Panc1 (cell line): ENCODE measurements around the gene CLDN4.

ENCODE experiments used
- CTCF ChIP-seq: fragments of 450-650 bp; IDR thresholded peaks from 2 replicates; pipeline ENCODE4 v1.5.1; 2017; ENCODE audit warnings: mild to moderate bottlenecking
- POLR2AphosphoS5 ChIP-seq: IDR thresholded peaks from 2 replicates; pipeline ENCODE4 v1.6.1; 2012; ENCODE audit warnings: mild to moderate bottlenecking, low read depth, low read length, moderate library complexity
- SIN3A ChIP-seq: IDR thresholded peaks from 2 replicates; pipeline ENCODE4 v1.6.1; 2012; ENCODE audit warnings: low read depth, mild to moderate bottlenecking, low read length, moderate library complexity, borderline replicate concordance; ENCODE audit not compliant: insufficient read depth

GRCh38 chr7:73850781-73851207 lies 20.0 kb downstream of the CLDN4 start:
- no peak for TF ChIP-seq CTCF
- no peak for TF ChIP-seq POLR2AphosphoS5
- TF ChIP-seq SIN3A: no peak
